HG03025 (cell line): ENCODE results near the gene TMEM53.

Source experiments
- ATAC-seq: cut with Tn5 transposase; IDR thresholded peaks from one replicate; pipeline ENCODE4 v1.9.1; 2021; ENCODE audit warnings: mild to moderate bottlenecking, moderate library complexity; ENCODE audit not compliant: unreplicated experiment, low FRiP score

Gene TMEM53

GRCh38 chr1:44650159-44650831 is 24.0 kb downstream of the TMEM53 start:
- ATAC-seq = no peak

GRCh38 chr1:44649788-44650158 is 24.5 kb downstream of the TMEM53 start:
- no peak for ATAC-seq

- ATAC-seq = no peak
Observed at GRCh38 chr1:44648529-44649250, 25.6 kb downstream of the TMEM53 start.

- no peak for ATAC-seq
Observed at GRCh38 chr1:44647896-44648295, 26.4 kb downstream of the TMEM53 start.

- ATAC-seq = no peak
Observed at GRCh38 chr1:44646261-44647110, 27.8 kb downstream of the TMEM53 start.

GRCh38 chr1:44645476-44646244 is 28.6 kb downstream of the TMEM53 start:
- ATAC-seq = no peak

GRCh38 chr1:44644806-44645205 is 29.5 kb downstream of the TMEM53 start:
- no peak for ATAC-seq

GRCh38 chr1:44643721-44644334 is 30.5 kb downstream of the TMEM53 start:
- ATAC-seq = no peak

- ATAC-seq = no peak
Observed at GRCh38 chr1:44642925-44643324, 31.4 kb downstream of the TMEM53 start.

- ATAC-seq = no peak
Observed at GRCh38 chr1:44642255-44642654, 32.0 kb downstream of the TMEM53 start.

- ATAC-seq = no peak
Observed at GRCh38 chr1:44641126-44642102, 32.9 kb downstream of the TMEM53 start.

GRCh38 chr1:44640200-44640853 is 34.0 kb downstream of the TMEM53 start:
- ATAC-seq = no peak

- ATAC-seq = no peak
Observed at GRCh38 chr1:44637702-44638411, 36.4 kb downstream of the TMEM53 start.

GRCh38 chr1:44636688-44637598 is 37.3 kb downstream of the TMEM53 start:
- no peak for ATAC-seq

GRCh38 chr1:44636083-44636687 is 38.1 kb downstream of the TMEM53 start:
- no peak for ATAC-seq

- no peak for ATAC-seq
Observed at GRCh38 chr1:44635439-44635838, 38.8 kb downstream of the TMEM53 start.
